NCI-H2081 treated with DMSO at 0.1 percent for 48 hours (cell line): ENCODE results near the gene GPR137.

Experiments
- DNase-seq: peaks from one replicate; lab custom pipeline; 2025; lab: John Stamatoyannopoulos, UW

The GPR137 gene

DNA sequence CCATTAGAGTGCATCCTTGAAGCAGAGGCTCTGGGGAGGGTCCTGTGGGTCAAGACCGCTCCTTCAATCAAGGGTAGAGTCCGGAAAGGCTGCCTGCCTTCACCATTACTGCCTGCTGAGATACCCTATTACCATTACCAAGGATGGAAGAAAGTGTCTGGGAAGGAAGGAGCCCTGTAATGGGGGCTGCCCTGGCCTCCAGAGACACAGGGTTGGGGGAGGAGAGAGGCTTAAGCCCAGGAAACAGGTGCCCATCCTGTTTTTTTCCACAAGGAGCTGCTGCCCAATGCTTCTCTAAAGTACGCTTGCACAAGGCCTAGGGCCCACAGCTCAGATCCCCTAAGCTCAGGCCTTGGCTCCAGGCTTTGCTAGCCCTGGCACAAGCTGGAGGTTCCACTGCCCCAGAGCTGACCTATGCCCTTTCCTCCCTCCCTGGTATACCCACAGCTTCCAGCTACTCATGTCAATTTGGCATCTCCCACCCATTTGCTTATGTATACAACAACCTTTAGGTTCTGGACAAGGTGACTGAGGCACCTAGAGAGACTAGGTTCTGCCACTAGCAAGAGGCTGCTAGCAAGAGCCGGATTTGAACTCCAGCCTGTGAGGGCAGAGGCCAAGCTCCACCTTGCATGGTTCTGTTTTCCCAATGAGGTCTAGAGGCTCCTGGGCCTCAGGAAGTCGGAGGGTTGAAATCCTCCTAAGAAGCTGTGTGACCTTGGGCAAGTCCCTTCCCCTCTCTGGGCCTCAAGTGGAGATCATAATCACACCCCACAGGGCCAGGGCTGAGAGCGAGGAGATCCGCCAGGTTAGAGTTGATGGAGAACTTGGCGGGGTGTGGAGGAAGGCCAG lies 35.9 kb upstream of the GPR137 start:
- DNase-seq: no peak

DNA sequence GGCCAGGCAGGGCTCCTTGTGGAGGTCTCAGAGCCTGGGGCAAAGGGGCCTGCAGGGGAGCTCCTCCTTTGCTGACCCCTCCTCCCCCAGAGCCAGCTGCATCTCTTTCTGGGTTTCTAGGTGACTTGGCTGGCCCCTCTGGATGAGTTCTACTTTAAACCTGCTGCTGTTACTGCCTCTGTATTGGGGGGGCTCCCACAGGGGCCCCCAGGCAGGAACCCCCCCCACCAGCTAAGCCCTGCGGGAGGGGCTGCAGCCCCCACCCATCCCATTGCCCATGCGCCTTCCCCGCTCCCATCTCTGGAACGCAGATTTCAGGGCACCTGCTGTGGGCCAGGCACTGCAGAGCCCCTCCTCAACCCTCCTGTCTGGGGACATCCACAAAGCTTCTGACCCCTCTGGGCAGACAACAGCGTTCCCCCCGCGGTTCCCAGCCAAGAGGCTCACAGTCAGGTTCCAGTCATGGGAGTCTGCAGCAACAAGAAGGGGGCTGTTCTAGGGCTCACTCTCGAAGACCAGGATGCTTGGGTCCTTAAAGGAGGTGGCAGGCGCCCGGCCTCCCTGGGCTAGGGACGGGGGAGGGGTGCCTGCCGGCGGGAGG lies 35.1 kb upstream of the GPR137 start:
- DNase-seq: no peak

DNA sequence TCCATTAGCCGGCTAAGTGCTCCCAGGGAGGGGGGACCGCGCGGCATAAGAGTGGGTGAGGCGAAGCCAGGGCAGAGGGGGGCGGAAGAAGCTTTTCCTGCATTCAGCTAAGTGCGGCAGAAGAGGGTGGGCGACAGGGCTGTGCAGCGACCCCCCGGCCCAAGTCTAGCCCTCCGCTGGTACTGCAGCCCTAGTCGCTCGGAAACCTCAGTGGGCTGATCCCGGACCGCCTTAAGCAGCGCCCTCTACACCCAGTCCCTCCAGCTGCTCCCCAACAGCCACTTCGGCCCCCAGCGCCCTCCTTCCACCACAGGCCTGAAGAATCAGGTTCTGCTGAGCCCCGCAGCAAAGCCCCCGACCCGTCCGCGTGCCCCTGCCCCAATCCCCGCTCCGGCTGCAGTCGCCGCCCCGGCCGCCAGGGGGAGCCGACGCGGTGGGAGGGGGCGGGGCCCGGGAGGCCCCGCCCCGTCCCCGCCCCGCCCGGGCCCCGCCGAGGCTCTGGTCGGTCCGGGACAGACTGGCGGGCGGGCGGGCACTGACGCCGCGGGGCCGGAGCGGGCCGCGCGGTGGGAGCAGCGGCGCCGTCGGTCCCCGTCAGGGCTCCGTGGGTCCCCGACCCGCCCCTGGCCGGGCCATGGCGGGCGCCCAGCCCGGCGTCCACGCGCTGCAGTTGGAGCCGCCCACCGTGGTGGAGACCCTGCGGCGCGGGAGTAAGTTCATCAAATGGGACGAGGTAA lies 34.5 kb upstream of the GPR137 start, which contains the start of gene PLCB3:
Gene PLCB3 (plus strand): TSS at position 515 of the 737 bp plus-strand sequence. CDS start 120 bp downstream, at position 635.
- no peak for DNase-seq

DNA sequence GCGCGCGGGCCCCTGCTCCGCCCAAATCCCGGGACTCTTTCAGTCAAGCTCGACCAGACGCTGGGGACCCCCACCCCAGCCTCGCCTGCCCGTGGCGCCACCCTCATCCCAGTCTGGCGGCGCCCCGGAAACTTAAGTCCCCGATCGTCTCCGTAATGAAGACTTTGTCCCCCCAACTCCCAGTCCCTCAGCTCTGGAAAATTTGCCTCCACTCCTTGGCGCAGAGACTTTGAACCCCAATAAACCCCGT lies 34.0 kb upstream of the GPR137 start:
- DNase-seq: no peak

DNA sequence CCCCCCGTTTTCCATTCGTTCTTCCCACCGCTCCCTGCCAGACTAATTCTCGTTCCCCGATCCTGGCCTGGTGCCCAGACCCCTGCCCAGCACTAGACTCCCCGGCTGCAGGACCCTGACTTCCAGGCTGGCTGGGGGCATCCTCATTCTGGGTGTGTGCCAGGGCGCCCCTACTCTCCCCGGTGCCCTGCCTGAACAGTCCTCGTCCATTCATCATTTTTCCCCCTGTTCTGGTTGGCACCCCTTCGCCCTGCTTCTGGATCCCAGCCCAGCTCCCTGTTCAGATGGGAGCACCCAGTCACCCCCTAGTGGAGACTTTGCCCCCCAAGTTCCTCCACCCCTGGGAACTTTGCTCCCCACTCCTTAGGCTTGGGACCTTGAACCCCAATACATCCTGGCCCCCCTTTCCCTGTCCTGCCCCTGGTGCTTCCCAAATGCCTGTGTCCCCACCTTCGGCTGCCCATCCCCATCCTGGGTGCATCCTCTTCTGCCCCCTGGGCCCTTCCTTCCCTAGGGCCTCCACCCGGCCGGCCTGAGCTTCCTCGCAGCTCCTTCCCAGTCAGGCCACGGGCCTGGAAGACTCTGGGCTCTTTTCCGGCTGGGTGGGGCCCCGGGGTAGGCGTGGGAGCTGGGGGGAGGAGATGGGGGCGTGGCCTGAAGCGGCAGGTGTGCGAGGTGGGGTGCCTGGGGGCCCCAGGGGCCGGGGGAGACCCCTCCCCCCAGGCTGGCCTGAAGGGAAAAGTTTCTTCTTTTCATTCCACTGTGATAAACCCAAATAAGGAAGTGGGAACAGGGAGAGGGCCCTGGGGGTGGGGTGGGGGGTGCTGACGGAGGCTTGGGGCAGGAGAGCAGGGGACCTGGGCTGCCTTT lies 33.4 kb upstream of the GPR137 start:
- no peak for DNase-seq

DNA sequence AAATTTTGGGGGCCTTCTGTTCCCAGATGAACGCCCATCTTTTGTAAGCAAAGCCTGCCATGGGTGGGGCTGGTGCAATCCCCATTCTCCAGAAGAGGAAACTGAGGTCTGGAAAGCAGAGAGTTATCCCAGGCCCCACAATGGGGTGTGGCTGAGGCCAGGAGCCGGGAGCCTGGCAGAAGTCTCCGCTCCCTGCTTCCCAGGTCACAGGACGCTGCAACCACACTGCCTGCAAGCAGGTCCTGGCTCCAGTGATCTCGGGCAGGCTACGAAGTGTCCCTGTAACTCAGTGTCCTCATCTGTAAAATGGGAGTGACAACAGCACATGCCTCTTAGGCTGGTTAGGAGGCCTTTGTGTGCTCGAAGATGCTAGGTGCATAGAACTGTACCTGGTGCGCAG lies 32.6 kb upstream of the GPR137 start:
- no peak for DNase-seq

DNA sequence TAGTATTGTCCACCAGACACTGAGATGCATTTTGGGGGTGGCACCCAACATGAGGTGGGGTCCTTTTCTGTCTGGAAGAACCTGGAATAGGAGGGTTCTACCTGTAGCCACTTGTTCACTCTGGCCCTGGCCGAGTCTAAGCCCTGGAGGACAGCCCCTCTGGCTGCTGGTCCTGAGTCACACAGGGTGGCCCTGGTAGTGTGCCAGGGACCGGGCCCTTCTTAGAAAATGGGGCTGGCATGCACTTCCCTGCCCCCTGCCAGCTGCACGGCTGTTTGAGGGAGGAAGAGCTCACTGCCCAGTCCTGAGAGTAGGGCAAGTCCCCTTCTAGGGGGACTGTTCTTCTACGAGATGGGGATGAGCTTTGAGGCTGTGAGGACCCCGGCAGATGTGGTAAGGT lies 32.2 kb upstream of the GPR137 start:
- no peak for DNase-seq

DNA sequence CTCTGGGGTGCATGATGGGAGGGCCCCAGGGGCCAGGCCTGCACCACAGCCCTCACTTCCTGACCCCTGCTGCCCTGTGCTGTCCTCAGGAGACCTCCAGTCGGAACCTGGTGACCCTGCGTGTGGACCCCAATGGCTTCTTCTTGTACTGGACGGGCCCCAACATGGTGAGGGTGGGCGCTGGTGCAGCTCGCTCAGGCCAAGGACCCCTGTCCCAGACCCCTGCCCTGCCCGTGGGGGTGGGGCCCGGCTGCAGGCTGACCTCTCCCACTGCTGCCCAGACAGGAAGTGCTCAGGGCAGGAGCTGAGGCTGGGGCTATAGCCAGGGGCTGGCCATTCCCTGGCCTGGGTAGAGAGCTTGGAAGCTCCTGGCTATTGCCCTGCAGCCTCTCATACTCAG lies 31.3 kb upstream of the GPR137 start:
- DNase-seq: no peak

DNA sequence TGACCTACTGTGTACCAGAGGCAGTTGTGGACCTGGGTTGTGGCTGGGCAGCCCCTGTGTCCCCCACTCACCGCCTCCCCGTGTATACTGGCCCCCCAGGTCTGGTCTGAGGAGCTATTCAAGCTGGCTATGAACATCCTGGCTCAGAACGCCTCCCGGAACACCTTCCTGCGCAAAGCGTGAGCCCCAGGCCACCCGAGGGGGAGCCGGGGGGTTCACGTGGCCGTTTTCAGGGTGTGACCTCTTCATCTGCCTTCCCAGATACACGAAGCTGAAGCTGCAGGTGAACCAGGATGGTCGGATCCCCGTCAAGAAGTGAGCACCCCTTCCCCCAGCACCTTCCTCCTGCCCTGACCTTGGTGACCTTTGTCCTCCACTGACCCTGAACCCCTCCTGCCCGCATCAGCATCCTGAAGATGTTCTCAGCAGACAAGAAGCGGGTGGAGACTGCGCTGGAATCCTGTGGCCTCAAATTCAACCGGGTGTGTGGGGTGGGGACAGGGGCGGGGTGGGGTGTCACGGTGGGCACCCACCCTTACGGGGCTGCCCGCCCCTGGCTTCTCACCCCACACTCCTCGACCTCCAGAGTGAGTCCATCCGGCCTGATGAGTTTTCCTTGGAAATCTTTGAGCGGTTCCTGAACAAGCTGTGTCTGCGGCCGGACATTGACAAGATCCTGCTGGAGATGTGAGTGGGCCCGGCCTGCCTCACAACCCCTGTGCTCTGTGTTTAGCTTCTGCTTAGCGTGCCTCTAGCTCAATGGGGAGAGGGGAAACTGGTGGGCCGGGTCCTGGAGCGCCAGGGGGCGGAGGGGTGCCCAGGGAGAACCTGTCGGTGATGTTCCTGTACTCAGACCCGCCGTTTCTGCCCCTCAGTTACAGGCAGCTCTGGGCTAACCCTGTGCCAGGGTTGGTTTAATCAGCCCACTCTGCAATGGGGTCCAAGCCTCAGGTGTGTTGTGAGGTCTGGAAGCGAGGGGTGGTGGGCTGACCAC lies 30.2 kb upstream of the GPR137 start:
- no peak for DNase-seq

DNA sequence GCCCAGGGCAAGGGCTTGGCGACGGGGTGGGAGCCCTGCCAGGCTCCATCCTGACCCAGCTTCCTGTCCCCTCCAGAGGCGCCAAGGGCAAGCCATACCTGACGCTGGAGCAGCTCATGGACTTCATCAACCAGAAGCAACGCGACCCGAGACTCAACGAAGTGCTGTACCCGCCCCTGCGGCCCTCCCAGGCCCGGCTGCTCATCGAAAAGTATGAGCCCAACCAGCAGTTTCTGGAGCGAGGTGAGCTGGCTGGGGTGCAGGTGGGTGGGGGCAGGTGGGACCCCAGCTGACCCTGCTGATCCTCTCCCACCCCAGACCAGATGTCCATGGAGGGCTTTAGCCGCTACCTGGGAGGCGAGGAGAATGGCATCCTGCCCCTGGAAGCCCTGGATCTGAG lies 29.3 kb upstream of the GPR137 start:
- DNase-seq: no peak

DNA sequence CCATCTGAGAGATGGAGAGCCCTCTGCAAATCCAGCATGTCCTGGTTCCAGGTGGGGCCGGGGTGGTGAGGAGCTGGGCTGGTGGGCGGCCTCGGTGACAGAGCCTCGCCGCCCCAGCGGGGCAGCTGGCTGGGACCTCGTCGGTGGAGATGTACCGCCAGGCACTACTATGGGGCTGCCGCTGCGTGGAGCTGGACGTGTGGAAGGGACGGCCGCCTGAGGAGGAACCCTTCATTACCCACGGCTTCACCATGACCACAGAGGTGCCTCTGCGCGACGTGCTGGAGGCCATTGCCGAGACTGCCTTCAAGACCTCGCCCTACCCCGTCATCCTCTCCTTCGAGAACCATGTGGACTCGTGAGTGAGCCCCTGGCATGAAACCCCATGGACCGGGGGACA lies 27.3 kb upstream of the GPR137 start:
- no peak for DNase-seq

DNA sequence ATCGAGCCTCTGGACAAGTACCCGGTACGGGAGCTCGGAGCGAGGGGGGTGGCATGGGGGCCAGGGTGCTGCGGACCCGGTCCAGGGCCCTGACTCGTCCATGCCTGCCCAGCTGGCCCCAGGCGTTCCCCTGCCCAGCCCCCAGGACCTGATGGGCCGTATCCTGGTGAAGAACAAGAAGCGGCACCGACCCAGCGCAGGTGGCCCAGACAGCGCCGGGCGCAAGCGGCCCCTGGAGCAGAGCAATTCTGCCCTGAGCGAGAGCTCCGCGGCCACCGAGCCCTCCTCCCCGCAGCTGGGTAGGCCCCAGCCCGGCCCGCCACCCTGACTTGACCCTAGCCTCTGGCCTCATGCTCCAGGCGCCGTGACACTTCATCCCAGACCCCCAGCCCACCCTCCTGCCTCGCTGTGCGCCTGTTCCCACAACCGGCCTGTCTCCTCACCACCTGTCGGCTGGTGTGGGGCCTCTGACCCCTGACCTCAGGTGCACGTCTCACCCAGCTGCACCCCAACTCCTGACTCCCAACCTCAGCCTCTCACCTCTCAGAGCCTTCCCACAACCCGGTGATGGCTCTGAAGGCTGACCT lies 26.6 kb upstream of the GPR137 start:
- DNase-seq: no peak

DNA sequence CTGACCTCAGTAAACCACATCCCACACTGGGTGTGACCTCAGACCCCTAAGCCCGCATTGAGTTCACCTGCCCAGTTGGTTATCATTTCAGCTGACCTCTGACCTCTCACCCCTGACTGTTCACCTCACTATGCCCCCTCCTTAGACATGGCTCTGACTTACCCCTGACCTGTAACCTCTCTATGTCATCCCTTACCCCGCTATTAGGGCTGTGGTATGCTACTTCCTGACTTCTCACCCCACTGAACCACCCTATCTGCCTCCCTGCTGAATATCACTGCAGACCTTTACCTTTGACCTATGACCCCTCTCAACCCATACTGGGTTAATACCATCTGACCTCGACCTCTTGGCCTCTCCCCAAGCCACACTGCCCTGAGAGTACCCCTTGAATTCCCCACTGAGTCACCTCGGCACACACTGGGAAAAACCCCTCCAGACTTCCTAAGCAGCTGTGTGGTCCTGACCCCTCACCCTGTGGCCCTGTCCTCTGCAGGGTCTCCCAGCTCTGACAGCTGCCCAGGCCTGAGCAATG lies 26.0 kb upstream of the GPR137 start:
- no peak for DNase-seq

DNA sequence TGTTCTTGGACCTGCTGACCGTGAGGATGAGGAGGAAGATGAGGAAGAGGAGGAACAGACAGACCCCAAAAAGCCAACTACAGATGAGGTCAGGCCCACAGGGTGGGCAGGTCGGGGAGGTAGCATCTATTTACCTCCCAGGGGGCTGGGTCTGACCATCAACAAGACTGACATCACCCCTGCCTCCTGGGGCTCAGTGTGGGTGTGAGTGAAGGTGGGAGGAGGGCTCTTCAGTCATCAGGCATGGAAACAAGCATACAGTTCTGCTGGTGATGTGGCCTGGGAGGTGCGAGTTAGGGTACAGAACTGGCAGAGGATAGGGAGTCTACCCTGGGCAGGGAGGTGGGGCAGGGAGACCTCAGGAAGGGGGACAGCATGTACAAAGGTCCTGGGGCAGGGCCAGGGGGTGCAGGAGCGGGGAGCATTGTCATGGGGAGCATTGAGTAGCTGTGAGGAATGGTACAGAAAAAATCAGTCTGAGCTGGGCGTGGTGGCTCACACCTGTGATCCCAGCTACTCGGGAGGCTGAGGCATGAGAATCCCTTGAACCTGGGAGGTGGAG lies 25.4 kb upstream of the GPR137 start:
- DNase-seq: no peak

DNA sequence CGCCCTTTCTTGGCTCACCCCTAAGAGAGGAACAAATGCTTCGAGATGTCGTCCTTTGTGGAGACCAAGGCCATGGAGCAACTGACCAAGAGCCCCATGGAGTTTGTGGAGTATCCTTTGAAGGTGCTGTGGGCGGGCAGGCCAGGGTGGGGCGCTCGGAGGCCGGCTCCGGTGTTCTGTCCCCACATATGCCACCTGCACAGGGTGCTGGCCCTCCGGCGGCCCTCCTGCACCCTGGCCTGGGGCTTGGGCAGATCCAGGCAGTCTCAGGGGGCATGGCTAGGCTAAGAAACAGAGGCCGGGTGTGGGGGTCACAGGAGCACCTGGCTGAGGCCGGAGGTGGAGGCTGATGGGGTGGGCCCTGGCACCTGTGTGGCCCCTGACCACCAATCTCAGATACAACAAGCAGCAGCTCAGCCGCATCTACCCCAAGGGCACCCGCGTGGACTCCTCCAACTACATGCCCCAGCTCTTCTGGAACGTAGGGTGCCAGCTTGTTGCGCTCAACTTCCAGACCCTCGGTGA lies 24.0 kb upstream of the GPR137 start:
- no peak for DNase-seq

DNA sequence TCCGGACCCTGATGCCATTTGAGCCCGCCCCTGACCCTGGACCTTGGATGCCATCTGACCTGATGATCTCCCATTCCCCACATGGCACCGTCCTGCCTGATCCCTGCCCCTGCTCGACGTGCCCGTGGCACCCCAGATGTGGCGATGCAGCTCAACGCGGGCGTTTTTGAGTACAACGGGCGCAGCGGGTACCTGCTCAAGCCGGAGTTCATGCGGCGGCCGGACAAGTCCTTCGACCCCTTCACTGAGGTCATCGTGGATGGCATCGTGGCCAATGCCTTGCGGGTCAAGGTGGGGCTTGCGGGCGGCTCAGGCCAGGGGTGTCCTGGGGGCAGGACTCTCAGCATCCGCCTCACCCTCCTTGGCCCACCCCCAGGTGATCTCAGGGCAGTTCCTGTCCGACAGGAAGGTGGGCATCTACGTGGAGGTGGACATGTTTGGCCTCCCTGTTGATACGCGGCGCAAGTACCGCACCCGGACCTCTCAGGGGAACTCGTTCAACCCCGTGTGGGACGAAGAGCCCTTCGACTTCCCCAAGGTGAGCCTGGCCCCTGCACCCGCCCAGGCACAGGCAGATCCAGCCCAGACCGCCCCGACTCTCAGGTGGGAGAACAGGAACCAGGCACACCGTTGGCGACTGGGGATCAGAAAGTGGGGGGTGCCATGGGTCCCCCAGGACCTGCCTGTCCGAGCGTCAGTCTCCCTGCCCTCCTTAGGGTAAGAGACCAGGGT lies 23.2 kb upstream of the GPR137 start:
- no peak for DNase-seq

DNA sequence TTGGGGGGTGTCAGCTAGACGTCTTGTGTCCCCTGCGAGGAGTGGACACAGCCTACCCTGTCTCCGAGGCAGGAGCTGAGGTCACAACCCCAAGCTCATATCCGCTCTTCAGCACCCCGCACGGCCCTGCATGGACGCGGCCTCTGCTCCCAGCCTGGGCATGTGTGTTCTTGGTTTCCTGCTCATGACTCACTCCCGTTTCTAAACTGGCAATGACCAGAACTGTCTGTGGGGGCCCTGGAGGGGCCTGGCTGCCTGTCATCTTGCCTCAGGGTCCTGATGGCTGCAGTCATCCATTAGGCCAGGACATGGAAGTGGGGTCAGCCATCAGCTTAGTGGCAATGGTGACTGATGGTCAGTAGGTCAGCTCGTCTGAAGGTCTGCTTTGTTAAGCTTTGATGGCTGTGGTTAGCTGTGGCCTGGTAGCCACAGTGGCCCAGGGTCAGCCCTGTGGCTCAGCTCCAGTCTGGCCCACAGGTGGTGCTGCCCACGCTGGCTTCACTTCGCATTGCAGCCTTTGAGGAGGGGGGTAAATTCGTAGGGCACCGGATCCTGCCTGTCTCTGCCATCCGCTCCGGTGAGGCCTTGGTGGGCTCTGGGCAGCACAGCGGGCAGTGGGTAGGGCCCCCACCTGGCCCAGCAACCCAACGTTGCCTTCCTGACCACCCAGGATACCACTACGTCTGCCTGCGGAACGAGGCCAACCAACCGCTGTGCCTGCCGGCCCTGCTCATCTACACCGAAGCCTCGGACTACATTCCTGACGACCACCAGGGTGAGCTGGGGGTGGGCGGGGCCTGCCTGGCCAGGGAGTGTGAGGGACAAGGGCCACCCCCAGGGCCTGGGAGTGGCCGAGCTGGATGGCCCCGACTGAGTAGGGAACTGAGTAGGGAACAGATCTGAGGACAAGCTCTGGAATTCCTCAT lies 22.4 kb upstream of the GPR137 start:
- no peak for DNase-seq

DNA sequence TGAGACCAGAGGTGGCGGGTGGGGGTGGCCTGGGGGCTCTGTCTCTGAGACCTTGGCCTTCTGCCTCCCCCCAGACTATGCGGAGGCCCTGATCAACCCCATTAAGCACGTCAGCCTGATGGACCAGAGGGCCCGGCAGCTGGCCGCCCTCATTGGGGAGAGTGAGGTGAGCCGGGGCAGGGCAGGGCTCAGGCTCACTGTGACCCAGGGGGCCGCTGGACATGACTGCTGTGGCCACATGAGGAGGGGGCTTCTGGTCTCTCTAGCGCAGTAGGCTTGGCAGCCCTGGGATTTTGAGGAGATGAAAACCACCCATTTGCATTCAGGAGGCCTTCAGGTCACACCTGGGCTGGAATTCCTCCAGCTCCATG lies 21.7 kb upstream of the GPR137 start:
- no peak for DNase-seq
